ENCODE data around the gene HHAT. TPM values are rescaled to one million over a fixed set of nuclear protein-coding genes. Genes with fewer than 3 reads are reported as not detected.
A peak's percentile ranks its signal among the peaks of the same experiment; 100 is the strongest.

HHAT gene
- total RNA-seq, 2 donors from 2014 or later: 0.58 to 1.3 TPM

GRCh38 chr1:210445485-210445884 is 116.8 kb downstream of the HHAT start:
- H3K27me3 Mint-ChIP-seq: no peaks in the 10 kb centered on the region
- H3K4me1 Mint-ChIP-seq: peaks cover 16% of the 10 kb centered on the region
- H3K4me3 Mint-ChIP-seq: peak overlapping the region; percentile 16
- no peak for ATAC-seq (replicated peaks)
- H3K36me3 Mint-ChIP-seq (ENCODE audit: low read depth): no peaks in the 10 kb centered on the region
- H3K9me3 Mint-ChIP-seq: no peaks in the 10 kb centered on the region
- H3K27ac Mint-ChIP-seq: no peak overlapping the region

GRCh38 chr1:210445931-210446330 is 117.2 kb downstream of the HHAT start:
- H3K27me3 Mint-ChIP-seq: no peaks in the 10 kb centered on the region
- H3K4me1 Mint-ChIP-seq: peaks cover 16% of the 10 kb centered on the region
- H3K4me3 Mint-ChIP-seq: peak overlapping the region; percentile 16
- peak overlapping the region; percentile 36 for H3K27ac Mint-ChIP-seq
- no peaks in the 10 kb centered on the region for H3K36me3 Mint-ChIP-seq (ENCODE audit: low read depth)
- no peak for ATAC-seq (replicated peaks)
- H3K9me3 Mint-ChIP-seq: no peaks in the 10 kb centered on the region

- Mint-ChIP-seq H3K27me3 (no peaks in the 10 kb centered on the region), H3K9me3 (no peaks in the 10 kb centered on the region), H3K4me3 (peak overlapping the region; percentile 16), H3K27ac (peak overlapping the region; percentile 36), H3K36me3 (ENCODE audit: low read depth) (no peaks in the 10 kb centered on the region), H3K4me1 (peaks cover 16% of the 10 kb centered on the region)
- peak; percentile 100 for ATAC-seq (replicated peaks)
Observed at GRCh38 chr1:210446479-210446878, 117.8 kb downstream of the HHAT start.

- Mint-ChIP-seq H3K36me3 (ENCODE audit: low read depth) (no peaks in the 10 kb centered on the region), H3K4me3 (no peak overlapping the region), H3K27ac (peak overlapping the region; percentile 36), H3K27me3 (no peaks in the 10 kb centered on the region), H3K4me1 (peaks cover 16% of the 10 kb centered on the region), H3K9me3 (no peaks in the 10 kb centered on the region)
- ATAC-seq (replicated peaks): no peak
Observed at GRCh38 chr1:210447456-210448057, 118.9 kb downstream of the HHAT start.

- peaks cover 16% of the 10 kb centered on the region for H3K4me1 Mint-ChIP-seq
- peak overlapping the region; percentile 12 for H3K27ac Mint-ChIP-seq
- H3K4me3 Mint-ChIP-seq: no peak overlapping the region
- H3K27me3 Mint-ChIP-seq: no peaks in the 10 kb centered on the region
- H3K9me3 Mint-ChIP-seq: no peaks in the 10 kb centered on the region
- ATAC-seq (replicated peaks): no peak
- no peaks in the 10 kb centered on the region for H3K36me3 Mint-ChIP-seq (ENCODE audit: low read depth)
Observed at GRCh38 chr1:210448297-210448892, 119.7 kb downstream of the HHAT start.

GRCh38 chr1:210455840-210456603 is 127.3 kb downstream of the HHAT start:
- Mint-ChIP-seq H3K27me3 (no peaks in the 10 kb centered on the region), H3K27ac (no peak overlapping the region), H3K4me3 (no peak overlapping the region), H3K9me3 (no peaks in the 10 kb centered on the region), H3K4me1 (no peaks in the 10 kb centered on the region), H3K36me3 (ENCODE audit: low read depth) (no peaks in the 10 kb centered on the region)
- no peak for ATAC-seq (replicated peaks)

- no peaks in the 10 kb centered on the region for H3K27me3 Mint-ChIP-seq
- no peaks in the 10 kb centered on the region for H3K9me3 Mint-ChIP-seq
- H3K4me1 Mint-ChIP-seq: no peaks in the 10 kb centered on the region
- H3K27ac Mint-ChIP-seq: no peak overlapping the region
- no peaks in the 10 kb centered on the region for H3K36me3 Mint-ChIP-seq (ENCODE audit: low read depth)
- H3K4me3 Mint-ChIP-seq: no peak overlapping the region
- ATAC-seq (replicated peaks): no peak
Observed at GRCh38 chr1:210456731-210457255, 128.1 kb downstream of the HHAT start.

- Mint-ChIP-seq H3K9me3 (no peaks in the 10 kb centered on the region), H3K4me3 (no peak overlapping the region), H3K4me1 (no peaks in the 10 kb centered on the region), H3K36me3 (ENCODE audit: low read depth) (no peaks in the 10 kb centered on the region), H3K27me3 (no peaks in the 10 kb centered on the region), H3K27ac (no peak overlapping the region)
- ATAC-seq (replicated peaks): no peak
Observed at GRCh38 chr1:210457568-210457967, 128.9 kb downstream of the HHAT start.

GRCh38 chr1:210464519-210465039 is 135.9 kb downstream of the HHAT start:
- Mint-ChIP-seq H3K27ac (no peak overlapping the region), H3K9me3 (no peaks in the 10 kb centered on the region), H3K36me3 (ENCODE audit: low read depth) (peaks cover 6% of the 10 kb centered on the region), H3K4me1 (peaks cover 12% of the 10 kb centered on the region), H3K27me3 (no peaks in the 10 kb centered on the region), H3K4me3 (peak overlapping the region; percentile 55)
- ATAC-seq (replicated peaks): peak; percentile 95

GRCh38 chr1:210465150-210465549 is 136.4 kb downstream of the HHAT start:
- H3K36me3 Mint-ChIP-seq (ENCODE audit: low read depth): peaks cover 6% of the 10 kb centered on the region
- H3K9me3 Mint-ChIP-seq: no peaks in the 10 kb centered on the region
- H3K27ac Mint-ChIP-seq: no peak overlapping the region
- peak overlapping the region; percentile 55 for H3K4me3 Mint-ChIP-seq
- no peaks in the 10 kb centered on the region for H3K27me3 Mint-ChIP-seq
- H3K4me1 Mint-ChIP-seq: peaks cover 12% of the 10 kb centered on the region
- no peak for ATAC-seq (replicated peaks)

- ATAC-seq (replicated peaks): no peak
- Mint-ChIP-seq H3K4me1 (peaks cover 12% of the 10 kb centered on the region), H3K4me3 (no peak overlapping the region), H3K36me3 (ENCODE audit: low read depth) (peaks cover 6% of the 10 kb centered on the region), H3K27ac (no peak overlapping the region), H3K27me3 (no peaks in the 10 kb centered on the region), H3K9me3 (no peaks in the 10 kb centered on the region)
Observed at GRCh38 chr1:210467440-210468043, 138.8 kb downstream of the HHAT start.

- no peak for ATAC-seq (replicated peaks)
- Mint-ChIP-seq H3K27me3 (no peaks in the 10 kb centered on the region), H3K9me3 (no peaks in the 10 kb centered on the region), H3K4me1 (peaks cover 5% of the 10 kb centered on the region), H3K4me3 (no peak overlapping the region), H3K27ac (no peak overlapping the region), H3K36me3 (ENCODE audit: low read depth) (peaks cover 6% of the 10 kb centered on the region)
Observed at GRCh38 chr1:210469441-210469840, 140.7 kb downstream of the HHAT start.

- no peak for ATAC-seq (replicated peaks)
- Mint-ChIP-seq H3K27ac (no peak overlapping the region), H3K27me3 (no peaks in the 10 kb centered on the region), H3K9me3 (no peaks in the 10 kb centered on the region), H3K4me1 (no peaks in the 10 kb centered on the region), H3K36me3 (ENCODE audit: low read depth) (no peaks in the 10 kb centered on the region), H3K4me3 (no peak overlapping the region)
Observed at GRCh38 chr1:210475321-210475720, 146.6 kb downstream of the HHAT start.

- Mint-ChIP-seq H3K9me3 (no peaks in the 10 kb centered on the region), H3K4me3 (no peak overlapping the region), H3K36me3 (ENCODE audit: low read depth) (no peaks in the 10 kb centered on the region), H3K27ac (no peak overlapping the region), H3K27me3 (no peaks in the 10 kb centered on the region), H3K4me1 (no peaks in the 10 kb centered on the region)
- no peak for ATAC-seq (replicated peaks)
Observed at GRCh38 chr1:210475806-210476205, 147.1 kb downstream of the HHAT start.
